HG02884 (cell line): ENCODE data around the gene PROZ.

Experiments used
- ATAC-seq: cut with Tn5 transposase; IDR thresholded peaks from one replicate; pipeline ENCODE4 v1.9.1; 2021; ENCODE audit warnings: mild to moderate bottlenecking, moderate library complexity; ENCODE audit not compliant: unreplicated experiment

PROZ gene

GRCh38 chr13:113119166-113119821 lies 39.2 kb upstream of the PROZ start:
- no peak for ATAC-seq

- no peak for ATAC-seq
These were observed 38.6 kb upstream of the PROZ start for GRCh38 chr13:113119822-113120189.

- ATAC-seq = no peak
These were observed 37.9 kb upstream of the PROZ start for GRCh38 chr13:113120300-113121182.

GRCh38 chr13:113121183-113121927 lies 37.1 kb upstream of the PROZ start:
- no peak for ATAC-seq

- ATAC-seq = no peak
These were observed 36.4 kb upstream of the PROZ start for GRCh38 chr13:113121928-113122471.

GRCh38 chr13:113122550-113123225 lies 35.8 kb upstream of the PROZ start, which contains the start of gene F10:
F10 (plus strand) TSS chr13:113122799; CDS start chr13:113122856, 57 bp downstream.
- no peak for ATAC-seq

GRCh38 chr13:113123226-113124201 lies 34.9 kb upstream of the PROZ start:
- no peak for ATAC-seq

GRCh38 chr13:113124211-113124970 lies 34.1 kb upstream of the PROZ start:
- ATAC-seq = no peak

- no peak for ATAC-seq
These were observed 32.8 kb upstream of the PROZ start for GRCh38 chr13:113125506-113126264.

GRCh38 chr13:113126265-113127150 lies 31.9 kb upstream of the PROZ start:
- no peak for ATAC-seq

GRCh38 chr13:113129480-113129879 lies 29.0 kb upstream of the PROZ start:
- ATAC-seq = no peak

GRCh38 chr13:113129921-113130750 lies 28.3 kb upstream of the PROZ start:
- ATAC-seq = no peak

GRCh38 chr13:113135281-113135760 lies 23.1 kb upstream of the PROZ start:
- no peak for ATAC-seq

- ATAC-seq = no peak
These were observed 20.7 kb upstream of the PROZ start for GRCh38 chr13:113137691-113138298.

- ATAC-seq = no peak
These were observed 19.5 kb upstream of the PROZ start for GRCh38 chr13:113138792-113139551.
